B cell (primary cell): ENCODE data around the gene ZNF564. TPM values are rescaled to one million over a fixed set of nuclear protein-coding genes. Genes with fewer than 3 reads are reported as not detected.
A peak's percentile ranks its signal among the peaks of the same experiment; 100 is the strongest.

Experiments used
- ATAC-seq: fragments of 200-7000 bp; cut with Tn5 transposase; one replicate; pipeline ENCODE4 v1.10.0; 2021; ENCODE audit warnings: low read depth, mild to moderate bottlenecking, moderate number of reproducible peaks, moderate library complexity
- CTCF ChIA-PET: fragments of 350-600 bp; sonication (Branson Sonifier 250); formaldehyde crosslinking; loops from one replicate; lab custom pipeline; 2021; ENCODE audit warnings: antibody characterized with exemption, inconsistent platforms; lab: Charles Lee
- POLR2A ChIA-PET: fragments of 350-600 bp; sonication (Branson Sonifier 250); formaldehyde crosslinking; loops from one replicate; lab custom pipeline; 2021; ENCODE audit warnings: antibody characterized with exemption; lab: Charles Lee
- DNase-seq: peaks from one replicate; pipeline ENCODE4 v3.0.0; 2013
- H2AFZ ChIP-seq: 2 replicates; pipeline ENCODE4 v1.6.1; 2012; ENCODE audit warnings: mild to moderate bottlenecking, low read depth, low read length; ENCODE audit not compliant: insufficient read depth, poor library complexity, severe bottlenecking
- H3K27ac ChIP-seq, 2 donors: 1 replicate in 1 of 2; 2 replicates in 1 of 2; pipeline ENCODE4 v1.5.1; 2012 to 2013; ENCODE audit warnings: low read length in 2 of 2, mild to moderate bottlenecking in 2 of 2, moderate library complexity in 1 of 2
- H3K27me3 ChIP-seq, 4 experiments: fragments of 200-600 bp in 1 of 4; sonication (generic) in 1 of 4; replicated peaks in 1 of 4; 1 replicate in 2 of 4; 2 replicates in 2 of 4; pipeline versions ENCODE4 v1.6.1 to v1.7.0; 2013 to 2016; ENCODE audit warnings: low read length in 3 of 4, mild to moderate bottlenecking in 2 of 4, mixed read lengths in 1 of 4, moderate library complexity in 1 of 4; ENCODE audit not compliant: insufficient read depth in 4 of 4, control insufficient read depth in 3 of 4; ENCODE audit errors: control extremely low read depth in 1 of 4
- H3K36me3 ChIP-seq, 2 experiments: replicated peaks in 1 of 2; 1 replicate in 1 of 2; 2 replicates in 1 of 2; pipeline versions ENCODE4 v1.6.1 to v1.7.1; 2013; ENCODE audit warnings: low read length in 1 of 2; ENCODE audit not compliant: insufficient read depth in 2 of 2, control insufficient read depth in 1 of 2; ENCODE audit errors: control extremely low read depth in 1 of 2, extremely low read depth in 1 of 2
- H3K4me1 ChIP-seq, 2 donors: fragments of 200-600 bp in 1 of 2; sonication (generic) in 1 of 2; 1 replicate in 1 of 2; 2 replicates in 1 of 2; pipeline versions ENCODE4 v1.5.1 to v1.6.1; 2013 to 2017; ENCODE audit warnings: low read length in 2 of 2; ENCODE audit not compliant: control insufficient read depth in 2 of 2, insufficient read depth in 2 of 2
- H3K4me2 ChIP-seq: replicated peaks from 2 replicates; pipeline ENCODE3; 2012; ENCODE audit warnings: mild to moderate bottlenecking, low read depth, low read length; ENCODE audit not compliant: poor library complexity, severe bottlenecking
- H3K4me3 ChIP-seq, 5 experiments: fragments of 200-600 bp in 1 of 5; sonication (generic) in 1 of 5; 1 replicate in 3 of 5; 2 replicates in 2 of 5; pipeline versions ENCODE4 v1.5.1 to v1.7.0; 2011 to 2016; ENCODE audit warnings: low read length in 4 of 5, mild to moderate bottlenecking in 4 of 5, low read depth in 2 of 5, control low read depth in 1 of 5, moderate library complexity in 1 of 5; ENCODE audit not compliant: insufficient read depth in 1 of 5; ENCODE audit errors: control extremely low read depth in 1 of 5, extremely low read depth in 1 of 5
- H3K79me2 ChIP-seq: fragments of 200-600 bp; sonication (generic); one replicate; pipeline ENCODE4 v1.6.0; 2016; ENCODE audit warnings: low read length; ENCODE audit not compliant: control insufficient read depth, insufficient read depth
- H3K9ac ChIP-seq: fragments of 200-600 bp; sonication (generic); 2 replicates; pipeline ENCODE4 v1.6.1; 2017; ENCODE audit warnings: mild to moderate bottlenecking, low read length, moderate library complexity
- H3K9me3 ChIP-seq, 3 donors: one replicate each; pipeline versions ENCODE4 v1.6.1 to v1.7.1; 2013; ENCODE audit warnings: low read length in 2 of 3; ENCODE audit not compliant: control insufficient read depth in 2 of 3, insufficient read depth in 1 of 3; ENCODE audit errors: control extremely low read depth in 1 of 3
- H4K20me1 ChIP-seq: 2 replicates; pipeline ENCODE4 v1.6.0; 2012; ENCODE audit warnings: mild to moderate bottlenecking, low read length; ENCODE audit not compliant: insufficient read depth, control insufficient read depth, poor library complexity, severe bottlenecking
- H3K27ac Mint-ChIP-seq: one replicate; pipeline ENCODE4 v1.8.0; 2021; ENCODE audit warnings: mixed read lengths
- H3K27me3 Mint-ChIP-seq: one replicate; pipeline ENCODE4 v1.8.0; 2021; ENCODE audit warnings: mixed read lengths
- H3K4me1 Mint-ChIP-seq: one replicate; pipeline ENCODE4 v1.8.0; 2021; ENCODE audit warnings: mixed read lengths
- H3K4me3 Mint-ChIP-seq: one replicate; pipeline ENCODE4 v1.8.0; 2021; ENCODE audit warnings: mixed read lengths
- H3K9me3 Mint-ChIP-seq: one replicate; pipeline ENCODE4 v1.8.0; 2022; ENCODE audit warnings: mixed read lengths; ENCODE audit not compliant: insufficient read depth
- EZH2 ChIP-seq: IDR thresholded peaks from 2 replicates; pipeline ENCODE4 v1.6.1; 2012; ENCODE audit warnings: borderline replicate concordance, low read depth, mild to moderate bottlenecking, moderate library complexity, low read length; ENCODE audit not compliant: insufficient read depth, poor library complexity, severe bottlenecking
- WGBS: methylation state at CpG from one replicate; pipeline ENCODE4 v1.1.5; 2013; ENCODE audit warnings: missing lambda C conversion rate; ENCODE audit not compliant: insufficient coverage; 5-methylcytosine and 5-hydroxymethylcytosine counted together
- intact Hi-C: fragments of 100-400 bp; cut with micrococcal nuclease; formaldehyde crosslinking; loops from one replicate; pipeline ENCODE4 v1.10.0; 2022
- polyA plus RNA-seq: library from polyadenylated mRNA; depleted of rRNA; stranded (reverse); fragments of >200 nt; gene quantifications from 2 replicates; pipeline ENCODE4 v1.2.3, GENCODE V29; 2012
- total RNA-seq, 2 donors: library from RNA; stranded (reverse); fragments of 120-200 nt in 1 of 2; gene quantifications; 1 replicate in 1 of 2; 2 replicates in 1 of 2; pipeline versions ENCODE4 v1.2.3 to v1.2.4, GENCODE V29; 2013 to 2022
- TF ChIP-seq, protein P1 (sequence below): fragments of 200-600 bp; IDR thresholded peaks from one replicate; pipeline ENCODE4 v1.8.0; 2022; ENCODE audit warnings: antibody characterized with exemption, mild to moderate bottlenecking

Gene ZNF564
- total and polyA plus RNA-seq, 2 donors (not counting 1 experiment from before 2014, with no cell fraction given) = 2.8 to 31.8 TPM

DNA sequence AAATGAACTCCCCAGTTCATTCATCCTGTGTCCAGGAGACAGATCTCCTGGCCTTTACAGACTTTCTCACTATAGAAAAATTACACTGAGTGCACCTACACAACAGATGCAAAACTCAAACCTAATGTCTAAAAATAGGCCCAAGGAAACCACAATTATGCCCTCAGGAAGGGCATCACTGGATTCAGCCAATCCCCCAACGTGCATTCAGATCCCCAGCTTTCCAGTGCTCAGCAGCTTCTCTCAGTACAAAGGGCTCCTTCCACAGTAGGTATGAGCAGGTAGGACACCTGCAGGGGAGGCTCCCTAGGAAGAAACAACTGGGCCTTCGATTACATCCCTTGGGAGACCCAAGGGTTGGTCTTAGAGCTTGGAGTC lies 68.8 kb downstream of the ZNF564 start:
- Histone ChIP-seq H3K27ac (peak overlapping the region; percentile 47 to 55), H3K27me3 (no peaks in the 10 kb centered on the region), H3K4me2 (peak overlapping the region; percentile 51), H2AFZ (no peak overlapping the region), H3K9me3 (no peaks in the 10 kb centered on the region), H3K36me3 (no peaks in the 10 kb centered on the region), H4K20me1 (peaks cover 26% of the 10 kb centered on the region), H3K4me1 (peaks cover 40 to 45% of the 10 kb centered on the region in 2 donors), H3K9ac (peak overlapping the region; percentile 14), H3K4me3 (no peak overlapping the region), H3K79me2 (peaks cover 72% of the 10 kb centered on the region)
- no peaks in the 10 kb centered on the region for H3K9me3 Mint-ChIP-seq
- ChIA-PET CTCF (interaction anchor here (1.0 kb wide), 1 partner anchor 420 kb away, joined by 4 read pairs; no protein-coding TSS in a partner anchor), POLR2A (no interaction called here)
- ATAC-seq (no peak), DNase-seq (peak; percentile 37)
- TF ChIP-seq, protein P1, sequence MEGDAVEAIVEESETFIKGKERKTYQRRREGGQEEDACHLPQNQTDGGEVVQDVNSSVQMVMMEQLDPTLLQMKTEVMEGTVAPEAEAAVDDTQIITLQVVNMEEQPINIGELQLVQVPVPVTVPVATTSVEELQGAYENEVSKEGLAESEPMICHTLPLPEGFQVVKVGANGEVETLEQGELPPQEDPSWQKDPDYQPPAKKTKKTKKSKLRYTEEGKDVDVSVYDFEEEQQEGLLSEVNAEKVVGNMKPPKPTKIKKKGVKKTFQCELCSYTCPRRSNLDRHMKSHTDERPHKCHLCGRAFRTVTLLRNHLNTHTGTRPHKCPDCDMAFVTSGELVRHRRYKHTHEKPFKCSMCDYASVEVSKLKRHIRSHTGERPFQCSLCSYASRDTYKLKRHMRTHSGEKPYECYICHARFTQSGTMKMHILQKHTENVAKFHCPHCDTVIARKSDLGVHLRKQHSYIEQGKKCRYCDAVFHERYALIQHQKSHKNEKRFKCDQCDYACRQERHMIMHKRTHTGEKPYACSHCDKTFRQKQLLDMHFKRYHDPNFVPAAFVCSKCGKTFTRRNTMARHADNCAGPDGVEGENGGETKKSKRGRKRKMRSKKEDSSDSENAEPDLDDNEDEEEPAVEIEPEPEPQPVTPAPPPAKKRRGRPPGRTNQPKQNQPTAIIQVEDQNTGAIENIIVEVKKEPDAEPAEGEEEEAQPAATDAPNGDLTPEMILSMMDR = no peak
- no peak for TF ChIP-seq EZH2
- H3K4me3 Mint-ChIP-seq = peak overlapping the region; percentile 61
- intact Hi-C loops = loop anchor here (10.0 kb wide), 1 partner anchor 318 kb away; the partner anchor contains the start of gene ZNF136
- H3K27ac Mint-ChIP-seq = peak overlapping the region; percentile 48
- no peaks in the 10 kb centered on the region for H3K27me3 Mint-ChIP-seq
- 33% methylated on average over 1 of the region's 2 CpGs for WGBS
- peaks cover 45% of the 10 kb centered on the region for H3K4me1 Mint-ChIP-seq

DNA sequence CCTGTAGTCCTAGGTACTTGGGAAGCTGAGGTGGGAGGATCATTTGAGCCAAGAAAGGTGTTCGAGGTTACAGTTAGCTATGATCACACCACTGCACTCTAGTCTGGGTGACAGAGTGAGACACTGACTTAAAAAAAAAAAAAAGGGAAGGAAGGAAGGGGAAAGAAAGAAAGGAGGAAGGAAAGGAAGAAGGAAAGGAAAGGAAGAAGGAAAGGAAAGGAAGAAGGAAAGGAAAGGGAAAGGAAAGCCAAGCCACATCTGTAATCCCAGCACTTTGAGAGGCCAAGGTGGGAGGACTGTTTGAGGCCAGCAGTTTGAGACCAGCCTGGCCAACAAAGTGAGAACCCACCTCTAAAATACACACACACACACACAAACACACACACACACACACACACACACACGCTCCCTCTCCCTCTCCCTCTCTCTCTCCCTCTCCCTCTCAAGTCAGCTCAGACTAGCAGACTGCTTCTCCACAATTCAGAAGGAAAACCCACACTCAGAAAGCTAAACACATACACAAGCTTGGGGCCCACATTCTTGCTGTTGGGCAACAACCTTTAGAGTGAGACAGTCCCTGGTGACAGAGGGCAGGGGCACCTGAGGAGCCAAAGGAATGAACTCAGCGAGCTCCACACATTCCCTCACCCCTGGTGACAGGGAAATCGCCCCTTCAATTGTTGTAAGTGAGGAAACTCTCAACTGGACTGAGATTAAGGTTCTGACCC lies 69.3 kb downstream of the ZNF564 start:
- WGBS = 29% methylated on average over 1 of the region's 4 CpGs
- H3K4me2 ChIP-seq = peak overlapping the region; percentile 51
- H3K36me3 ChIP-seq = no peaks in the 10 kb centered on the region
- Mint-ChIP-seq H3K9me3 (no peaks in the 10 kb centered on the region), H3K27me3 (no peaks in the 10 kb centered on the region), H3K4me1 (peaks cover 47% of the 10 kb centered on the region), H3K27ac (peak overlapping the region; percentile 73), H3K4me3 (peak overlapping the region; percentile 68)
- H3K9ac ChIP-seq = peak overlapping the region; percentile 14
- ChIA-PET CTCF (interaction anchor here (1.0 kb wide), 1 partner anchor 420 kb away, joined by 4 read pairs; no protein-coding TSS in a partner anchor), POLR2A (no interaction called here)
- ATAC-seq (no peak), DNase-seq (peak; percentile 25)
- H3K79me2 ChIP-seq = peaks cover 77% of the 10 kb centered on the region
- H3K4me3 ChIP-seq = no peak overlapping the region
- no peak overlapping the region for H2AFZ ChIP-seq
- H3K27ac ChIP-seq = peak overlapping the region; percentile 47 to 55
- intact Hi-C loops = loop anchor here (10.0 kb wide), 1 partner anchor 317 kb away; the partner anchor contains the start of gene ZNF136
- TF ChIP-seq EZH2 = no peak
- TF ChIP-seq, protein P1 = no peak
- peaks cover 31% of the 10 kb centered on the region for H4K20me1 ChIP-seq
- H3K4me1 ChIP-seq = peaks cover 40 to 45% of the 10 kb centered on the region in 2 donors
- H3K27me3 ChIP-seq = no peaks in the 10 kb centered on the region
- H3K9me3 ChIP-seq = no peaks in the 10 kb centered on the region
